Tibial nerve (tissue), 4 donors: ENCODE data around the gene KIF5C. TPM values are rescaled to one million over a fixed set of nuclear protein-coding genes. Genes with fewer than 3 reads are reported as not detected.

Experiments used
- DNase-seq, 2 donors: peaks; one replicate each; pipeline ENCODE4 v3.0.0-alpha.2; 2019; ENCODE audit warnings: low spot score in 2 of 2
- H3K27ac ChIP-seq, 4 donors: fragments of 200-600 bp; sonication (generic) in 3 of 4; one replicate each; pipeline ENCODE4 v1.5.1; 2017 to 2019; ENCODE audit warnings: mild to moderate bottlenecking in 1 of 4
- H3K27me3 ChIP-seq, 2 donors: fragments of 200-600 bp; sonication (generic) in 1 of 2; one replicate each; pipeline versions ENCODE4 v1.5.1 to v1.6.0; 2017 to 2019
- H3K36me3 ChIP-seq, 3 donors: fragments of 200-600 bp; sonication (generic); one replicate each; pipeline ENCODE4 v1.5.1; 2018 to 2019
- H3K4me1 ChIP-seq, 4 donors: fragments of 200-600 bp; sonication (generic) in 3 of 4; one replicate each; pipeline ENCODE4 v1.5.1; 2017 to 2019
- H3K4me3 ChIP-seq, 4 donors: fragments of 200-600 bp; sonication (generic) in 3 of 4; one replicate each; pipeline ENCODE4 v1.5.1; 2017 to 2019; ENCODE audit warnings: mild to moderate bottlenecking in 1 of 4, moderate library complexity in 1 of 4
- H3K9me3 ChIP-seq, 4 donors: fragments of 200-600 bp; sonication (generic) in 3 of 4; one replicate each; pipeline ENCODE4 v1.5.1; 2017 to 2019
- CTCF ChIP-seq, 5 experiments: fragments of 200-600 bp in 3 of 5; fragments of 450-650 bp in 2 of 5; sonication (generic) in 3 of 5; IDR thresholded peaks; one replicate each; pipeline ENCODE4 v1.5.1; 2016 to 2019; ENCODE audit warnings: antibody characterized with exemption in 5 of 5, mild to moderate bottlenecking in 3 of 5, moderate library complexity in 2 of 5
- EP300 ChIP-seq, 2 donors: sonication (generic); formaldehyde crosslinking; IDR thresholded peaks; one replicate each; pipeline ENCODE4 v1.6.1; 2017; ENCODE audit warnings: antibody characterized with exemption in 2 of 2, mild to moderate bottlenecking in 1 of 2
- POLR2A ChIP-seq, 2 donors: fragments of 450-650 bp; IDR thresholded peaks; one replicate each; pipeline ENCODE4 v1.6.1; 2017; ENCODE audit warnings: antibody characterized with exemption in 2 of 2, mild to moderate bottlenecking in 2 of 2, moderate library complexity in 2 of 2
- WGBS, 2 donors: methylation state at CpG; one replicate each; pipeline ENCODE4 v1.1.5; 2018; 5-methylcytosine and 5-hydroxymethylcytosine counted together
- total RNA-seq, 4 donors: library from RNA; depleted of rRNA; stranded (reverse); fragments of >200 nt; gene quantifications; one replicate each; pipeline ENCODE4 v1.1.0, GENCODE V29; 2016

Gene KIF5C
- total RNA-seq, 4 donors from 2014 or later = 10.8 to 47.9 (median 23.6) TPM

- no peak for TF ChIP-seq EP300 (IDR thresholded peaks at IDR 0.05)
Measured at GRCh38 chr2:148913061-148913460, 38.0 kb downstream of the KIF5C start.

DNA sequence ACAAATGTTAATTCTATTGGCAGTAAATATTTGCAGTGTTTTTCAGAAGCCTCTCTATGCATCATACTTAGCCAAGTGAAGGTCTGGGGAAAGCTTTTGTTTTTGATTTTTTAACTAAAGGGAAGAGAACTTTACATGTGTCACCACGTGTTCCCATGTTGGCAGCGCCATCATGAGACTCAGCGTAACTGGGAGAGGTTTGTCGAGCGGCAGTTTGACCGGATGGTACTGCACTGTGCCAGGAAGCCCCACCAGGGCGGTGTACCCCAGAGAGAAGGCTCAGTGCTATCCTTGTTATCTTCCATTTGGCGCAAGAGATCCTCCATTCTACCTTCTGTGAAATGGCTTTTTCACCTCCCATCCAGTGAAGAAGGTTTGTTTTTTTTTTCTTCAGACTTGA lies 38.5 kb downstream of the KIF5C start:
- no peaks in the 10 kb centered on the region for H3K4me1 ChIP-seq
- TF ChIP-seq EP300 (IDR thresholded peaks at IDR 0.05) (no peak), POLR2A (IDR thresholded peaks at IDR 0.05) (no peak), CTCF (IDR thresholded peaks at IDR 0.05) (no peak)
- no peaks in the 10 kb centered on the region for H3K27me3 ChIP-seq
- no peak for DNase-seq
- H3K9me3 ChIP-seq = peaks cover 0 to 8% (median 3%) of the 10 kb centered on the region in 4 donors
- H3K27ac ChIP-seq = no peak overlapping the region
- WGBS, 2 donors = 93% methylated on average over 8 of the region's 8 CpGs
- no peaks in the 10 kb centered on the region for H3K36me3 ChIP-seq
- no peak overlapping the region for H3K4me3 ChIP-seq

More at GRCh38 chr2:148913061-148913460, 38.0 kb downstream of the KIF5C start:
- no peak for DNase-seq
- Histone ChIP-seq H3K36me3 (no peaks in the 10 kb centered on the region), H3K4me1 (no peaks in the 10 kb centered on the region), H3K27ac (no peak overlapping the region), H3K9me3 (peaks cover 0 to 3% (median 1%) of the 10 kb centered on the region in 4 donors), H3K27me3 (no peaks in the 10 kb centered on the region), H3K4me3 (no peak overlapping the region)

DNA sequence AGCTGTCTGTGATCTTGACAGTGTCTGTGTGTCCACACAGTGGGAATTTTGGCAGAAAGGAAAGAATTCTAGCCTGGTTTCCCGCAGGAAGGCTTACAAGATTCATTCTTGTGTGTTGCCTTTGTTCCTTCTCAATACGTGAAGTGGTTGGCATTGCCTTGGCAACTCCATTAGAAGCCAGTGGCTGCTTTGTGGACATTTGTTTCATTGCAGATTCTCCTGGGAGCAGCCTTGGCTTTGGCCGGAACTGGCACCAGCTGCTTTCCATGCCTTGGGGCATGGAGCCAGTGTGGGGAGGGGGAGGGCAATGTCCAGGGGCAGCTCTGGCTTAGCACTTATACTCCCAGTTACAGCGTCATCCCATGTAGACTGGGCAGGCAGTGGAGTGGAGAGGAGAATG lies 39.4 kb downstream of the KIF5C start:
- DNase-seq = no peak
- no peak overlapping the region for H3K4me3 ChIP-seq
- H3K27me3 ChIP-seq = no peaks in the 10 kb centered on the region
- H3K36me3 ChIP-seq = no peaks in the 10 kb centered on the region
- H3K9me3 ChIP-seq = peaks cover 0 to 15% (median 3%) of the 10 kb centered on the region in 4 donors
- H3K4me1 ChIP-seq = no peaks in the 10 kb centered on the region
- TF ChIP-seq POLR2A (IDR thresholded peaks at IDR 0.05) = no peak
- no peak for TF ChIP-seq EP300 (IDR thresholded peaks at IDR 0.05)
- TF ChIP-seq CTCF (IDR thresholded peaks at IDR 0.05) = no peak
- H3K27ac ChIP-seq = no peak overlapping the region
- WGBS, 2 donors = 72 to 76% methylated on average over 4 of the region's 4 CpGs

GRCh38 chr2:148917431-148917830 lies 42.4 kb downstream of the KIF5C start:
- Histone ChIP-seq H3K4me1 (no peaks in the 10 kb centered on the region), H3K27ac (no peak overlapping the region), H3K27me3 (no peaks in the 10 kb centered on the region), H3K4me3 (no peak overlapping the region), H3K9me3 (peaks cover 0 to 15% (median 3%) of the 10 kb centered on the region in 4 donors), H3K36me3 (no peaks in the 10 kb centered on the region)
- WGBS, 2 donors = 78 to 94% methylated on average over 1 of the region's 1 CpG
- TF ChIP-seq EP300 (IDR thresholded peaks at IDR 0.05) = no peak
- no peak for TF ChIP-seq POLR2A (IDR thresholded peaks at IDR 0.05)
- TF ChIP-seq CTCF (IDR thresholded peaks at IDR 0.05) = no peak
- no peak for DNase-seq

- Histone ChIP-seq H3K27ac (no peak overlapping the region), H3K4me3 (no peak overlapping the region), H3K36me3 (no peaks in the 10 kb centered on the region), H3K4me1 (no peaks in the 10 kb centered on the region), H3K9me3 (peaks cover 0 to 15% (median 3%) of the 10 kb centered on the region in 4 donors), H3K27me3 (no peaks in the 10 kb centered on the region)
- TF ChIP-seq POLR2A (IDR thresholded peaks at IDR 0.05) = no peak
- DNase-seq = no peak
- WGBS, 2 donors = 78 to 83% methylated on average over 2 of the region's 2 CpGs
Measured at GRCh38 chr2:148918554-148918953, 43.5 kb downstream of the KIF5C start.

GRCh38 chr2:148920559-148920958 lies 45.5 kb downstream of the KIF5C start:
- Histone ChIP-seq H3K4me3 (no peak overlapping the region), H3K9me3 (peaks cover 0 to 15% (median 3%) of the 10 kb centered on the region in 4 donors), H3K27ac (no peak overlapping the region), H3K36me3 (no peaks in the 10 kb centered on the region), H3K27me3 (no peaks in the 10 kb centered on the region), H3K4me1 (no peaks in the 10 kb centered on the region)
- TF ChIP-seq EP300 (IDR thresholded peaks at IDR 0.05) = no peak
- no peak for TF ChIP-seq POLR2A (IDR thresholded peaks at IDR 0.05)
- no peak for TF ChIP-seq CTCF (IDR thresholded peaks at IDR 0.05)
- no peak for DNase-seq
- 55 to 68% methylated on average over 1 of the region's 1 CpG for WGBS, 2 donors
